Lung (tissue), 12 donors: ENCODE measurements around the gene S100A5. TPM values are rescaled to one million over a fixed set of nuclear protein-coding genes. Genes with fewer than 3 reads are reported as not detected.

Experiments used
- ATAC-seq: fragments of 200-7000 bp; cut with Tn5 transposase; one replicate; pipeline ENCODE4 v1.9.1; 2020; ENCODE audit warnings: moderate number of reproducible peaks; ENCODE audit not compliant: insufficient read depth, low FRiP score
- DNase-seq, 3 donors: peaks; one replicate each; pipeline ENCODE4 v3.0.0-alpha.2; 2013 to 2017
- H3K27ac ChIP-seq, 2 donors: one replicate each; pipeline ENCODE4 v1.5.1; 2013; ENCODE audit warnings: mild to moderate bottlenecking in 2 of 2, moderate library complexity in 2 of 2, control low read depth in 1 of 2, inconsistent platforms in 1 of 2, low read depth in 1 of 2, low read length in 1 of 2
- H3K27me3 ChIP-seq, 3 donors: one replicate each; pipeline ENCODE4 v1.5.1; 2013; ENCODE audit warnings: low read length in 2 of 3; ENCODE audit not compliant: control insufficient read depth in 3 of 3, insufficient read depth in 3 of 3
- H3K36me3 ChIP-seq, 4 donors: one replicate each; pipeline ENCODE4 v1.5.1; 2013; ENCODE audit warnings: low read length in 4 of 4, mild to moderate bottlenecking in 1 of 4, moderate library complexity in 1 of 4; ENCODE audit not compliant: control insufficient read depth in 4 of 4, insufficient read depth in 4 of 4
- H3K4me1 ChIP-seq, 5 donors: one replicate each; pipeline ENCODE4 v1.5.1; 2013; ENCODE audit warnings: low read length in 5 of 5, mild to moderate bottlenecking in 2 of 5, moderate library complexity in 1 of 5; ENCODE audit not compliant: control insufficient read depth in 5 of 5, insufficient read depth in 5 of 5
- H3K4me3 ChIP-seq: one replicate; pipeline ENCODE4 v1.5.1; 2013; ENCODE audit warnings: mild to moderate bottlenecking, control low read depth, moderate library complexity
- H3K9ac ChIP-seq, 2 donors: one replicate each; pipeline ENCODE4 v1.5.1; 2013; ENCODE audit warnings: low read length in 2 of 2, control low read depth in 1 of 2; ENCODE audit not compliant: insufficient read depth in 1 of 2
- H3K9me3 ChIP-seq, 4 donors: one replicate each; pipeline ENCODE4 v1.5.1; 2013; ENCODE audit warnings: low read length in 3 of 4, mild to moderate bottlenecking in 1 of 4, moderate library complexity in 1 of 4; ENCODE audit not compliant: control insufficient read depth in 4 of 4, insufficient read depth in 3 of 4
- CTCF ChIP-seq: IDR thresholded peaks from 2 replicates; pipeline ENCODE4 v1.5.1; 2012; ENCODE audit warnings: mild to moderate bottlenecking; ENCODE audit errors: control extremely low read depth, extremely low read depth
- WGBS, 2 donors: extraction: QIAGEN DNeasy Blood & Tissue Kit; methylation state at CpG; one replicate each; pipeline ENCODE4 v1.1.7; 2013; 5-methylcytosine and 5-hydroxymethylcytosine counted together
- polyA plus RNA-seq, 2 donors: library from polyadenylated mRNA; stranded (reverse); fragments of 200-250 nt; gene quantifications; one replicate each; pipeline ENCODE4 v1.2.1, GENCODE V29; 2013
- total RNA-seq, 2 donors: library from RNA; depleted of rRNA in 1 of 2; stranded (reverse); fragments of >200 nt in 1 of 2; gene quantifications; one replicate each; pipeline ENCODE4 v1.2.1, GENCODE V29; 2014 to 2021
- donor health status: control.
- donor health status: control.
- donor health status: Bipolar disorder and iron deficiency.
- donor health status: healthy.
- donor health status: DM: yes; HTN: yes; CAD: no.

The S100A5 gene
- total and polyA plus RNA-seq, 4 donors = 0.31 to 0.32 (median 0.31) TPM; not detected in 1

GRCh38 chr1:153560241-153560640 is 19.5 kb upstream of the S100A5 start:
- no peak overlapping the region for H3K9ac ChIP-seq
- 97 to 100% methylated on average over 2 of the region's 2 CpGs for WGBS, 2 donors
- ATAC-seq = no peak
- no peaks in the 10 kb centered on the region for H3K9me3 ChIP-seq
- no peaks in the 10 kb centered on the region for H3K27me3 ChIP-seq
- DNase-seq = no peak
- no peak overlapping the region for H3K27ac ChIP-seq
- H3K36me3 ChIP-seq = no peaks in the 10 kb centered on the region
- H3K4me1 ChIP-seq = peaks cover 0 to 5% (median 2%) of the 10 kb centered on the region in 5 donors
- no peak for TF ChIP-seq CTCF
- no peak overlapping the region for H3K4me3 ChIP-seq

- ATAC-seq = no peak
- Histone ChIP-seq H3K36me3 (no peaks in the 10 kb centered on the region), H3K9me3 (no peaks in the 10 kb centered on the region), H3K4me3 (no peak overlapping the region), H3K4me1 (peaks cover 0 to 16% (median 4%) of the 10 kb centered on the region in 5 donors), H3K9ac (no peak overlapping the region), H3K27me3 (no peaks in the 10 kb centered on the region), H3K27ac (no peak overlapping the region)
- 90 to 96% methylated on average over 3 of the region's 3 CpGs for WGBS, 2 donors
- TF ChIP-seq CTCF = no peak
- no peak for DNase-seq
These were observed 17.1 kb upstream of the S100A5 start for GRCh38 chr1:153557877-153558276.

- Histone ChIP-seq H3K4me1 (peaks cover 0 to 16% (median 4%) of the 10 kb centered on the region in 5 donors), H3K27ac (no peak overlapping the region), H3K9me3 (no peaks in the 10 kb centered on the region), H3K36me3 (no peaks in the 10 kb centered on the region), H3K27me3 (no peaks in the 10 kb centered on the region), H3K4me3 (no peak overlapping the region), H3K9ac (no peak overlapping the region)
- ATAC-seq (no peak), DNase-seq (no peak)
- 79 to 84% methylated on average over 1 of the region's 1 CpG for WGBS, 2 donors
- TF ChIP-seq CTCF = no peak
These were observed 15.6 kb upstream of the S100A5 start for GRCh38 chr1:153556348-153556747.
